Measurements from ENCODE around the gene IFNA14.
"Not testable (repeated sequence)": the region's sequence is repeated elsewhere in the genome, so short reads cannot be mapped to it uniquely, and the experiment has no call there.

The IFNA14 gene

GRCh38 chr9:21239911-21240310 is at the start of gene IFNA14:
Gene IFNA14 (minus strand): TSS chr9:21240005. CDS start chr9:21239935, 70 bp downstream.
- no peak for DNase-seq

GRCh38 chr9:21287280-21287679 is 47.5 kb upstream of the IFNA14 start:
- no peak for DNase-seq

- no peak for DNase-seq
Observed at GRCh38 chr9:21286659-21287058, 46.9 kb upstream of the IFNA14 start.

- no peak for DNase-seq
Observed at GRCh38 chr9:21286099-21286498, 46.3 kb upstream of the IFNA14 start.

- DNase-seq = no peak
Observed at GRCh38 chr9:21281275-21281674, 41.5 kb upstream of the IFNA14 start.

- no peak for DNase-seq
Observed at GRCh38 chr9:21268347-21268657, 28.5 kb upstream of the IFNA14 start.

- no peak for DNase-seq
Observed at GRCh38 chr9:21267485-21268346, 27.9 kb upstream of the IFNA14 start.

- DNase-seq = no peak
Observed at GRCh38 chr9:21266733-21267484, 27.1 kb upstream of the IFNA14 start.

GRCh38 chr9:21265421-21266189 is 25.8 kb upstream of the IFNA14 start:
- DNase-seq = no peak

- no peak for DNase-seq
Observed at GRCh38 chr9:21255538-21256212, 15.9 kb upstream of the IFNA14 start.

GRCh38 chr9:21252721-21253547 is 13.1 kb upstream of the IFNA14 start:
- DNase-seq = no peak

GRCh38 chr9:21251638-21252037 is 11.8 kb upstream of the IFNA14 start:
- no peak for DNase-seq

- no peak for DNase-seq
Observed at GRCh38 chr9:21251190-21251589, 11.4 kb upstream of the IFNA14 start.

GRCh38 chr9:21244836-21245235 is 5.0 kb upstream of the IFNA14 start:
- no peak for DNase-seq

GRCh38 chr9:21236360-21236714 is 3.5 kb downstream of the IFNA14 start:
- DNase-seq = not testable (repeated sequence)

GRCh38 chr9:21235468-21236359 is 4.1 kb downstream of the IFNA14 start:
- not testable (repeated sequence) for DNase-seq

GRCh38 chr9:21234153-21234687 is 5.6 kb downstream of the IFNA14 start:
- DNase-seq = no peak

- no peak for DNase-seq
Observed at GRCh38 chr9:21233258-21233657, 6.5 kb downstream of the IFNA14 start.

GRCh38 chr9:21228122-21228521 is 11.7 kb downstream of the IFNA14 start, which contains the start of gene IFNA17:
Gene IFNA17 (minus strand): TSS chr9:21228222. CDS start chr9:21228173, 49 bp downstream.
- DNase-seq = no peak

- not testable (repeated sequence) for DNase-seq
Observed at GRCh38 chr9:21217211-21217610, 22.6 kb downstream of the IFNA14 start, which contains the start of gene IFNA16. Gene IFNA16 (minus strand): TSS chr9:21217311. CDS start chr9:21217305, 6 bp downstream.

All from NCI-H2171 (cell line).